Keratinocyte (primary cell): Measurements from ENCODE around the gene TRABD2B. TPM values are rescaled to one million over a fixed set of nuclear protein-coding genes. Genes with fewer than 3 reads are reported as not detected.

Experiments
- DNase-seq: peaks from one replicate; pipeline ENCODE4 v3.0.0-alpha.2; 2011; ENCODE audit warnings: low read depth, missing footprints, low spot score
- FAIRE-seq: peaks from 2 replicates; lab custom pipeline; 2011; peaks lifted over from hg19 to GRCh38; lab: Jason Lieb, UNC
- H2AFZ ChIP-seq: 2 replicates; pipeline ENCODE4 v1.6.0; 2012; ENCODE audit warnings: low read length, control low read depth, inconsistent platforms; ENCODE audit not compliant: control insufficient read depth
- H3K27ac ChIP-seq: 2 replicates; pipeline ENCODE4 v1.5.1; 2011; ENCODE audit warnings: low read length; ENCODE audit not compliant: control insufficient read depth, insufficient read depth
- H3K27me3 ChIP-seq: 3 replicates; pipeline ENCODE4 v1.6.0; 2011; ENCODE audit warnings: low read length; ENCODE audit not compliant: control insufficient read depth, insufficient read depth; ENCODE audit errors: extremely low read depth
- H3K36me3 ChIP-seq, 2 experiments: 2 replicates in 1 of 2; 3 replicates in 1 of 2; pipeline ENCODE4 v1.5.1; 2011; ENCODE audit warnings: low read length in 2 of 2, mild to moderate bottlenecking in 1 of 2; ENCODE audit not compliant: control insufficient read depth in 2 of 2, insufficient read depth in 2 of 2; ENCODE audit errors: extremely low read depth in 1 of 2
- H3K4me1 ChIP-seq: 3 replicates; pipeline ENCODE4 v1.5.1; 2011; ENCODE audit warnings: low read length; ENCODE audit not compliant: control insufficient read depth, insufficient read depth; ENCODE audit errors: extremely low read depth
- H3K4me2 ChIP-seq: 3 replicates; pipeline ENCODE4 v1.6.0; 2011; ENCODE audit warnings: low read depth, low read length; ENCODE audit not compliant: control insufficient read depth, insufficient read depth; ENCODE audit errors: extremely low read depth
- H3K4me3 ChIP-seq, 3 experiments: fragments of 200-600 bp in 1 of 3; sonication (generic) in 1 of 3; 2 replicates in 2 of 3; 3 replicates in 1 of 3; pipeline ENCODE4 v1.5.1; 2011 to 2016; ENCODE audit warnings: low read length in 3 of 3, mild to moderate bottlenecking in 3 of 3, control low read depth in 2 of 3, inconsistent platforms in 1 of 3, low read depth in 1 of 3, mixed read lengths in 1 of 3, mixed run types in 1 of 3, moderate library complexity in 1 of 3; ENCODE audit not compliant: control insufficient read depth in 2 of 3, insufficient read depth in 2 of 3; ENCODE audit errors: extremely low read depth in 1 of 3
- H3K79me2 ChIP-seq: 2 replicates; pipeline ENCODE4 v1.6.0; 2012; ENCODE audit warnings: low read length; ENCODE audit not compliant: control insufficient read depth, insufficient read depth
- H3K9ac ChIP-seq: 3 replicates; pipeline ENCODE4 v1.6.0; 2011; ENCODE audit warnings: low read length; ENCODE audit not compliant: control insufficient read depth, insufficient read depth; ENCODE audit errors: extremely low read depth
- H3K9me1 ChIP-seq: 3 replicates; pipeline ENCODE4 v1.6.0; 2011; ENCODE audit warnings: low read length; ENCODE audit not compliant: control insufficient read depth, insufficient read depth; ENCODE audit errors: extremely low read depth
- H3K9me3 ChIP-seq: 2 replicates; pipeline ENCODE4 v1.5.1; 2012; ENCODE audit warnings: low read depth, low read length; ENCODE audit not compliant: control insufficient read depth
- H4K20me1 ChIP-seq: 3 replicates; pipeline ENCODE4 v1.6.0; 2011; ENCODE audit warnings: low read length; ENCODE audit not compliant: control insufficient read depth, insufficient read depth; ENCODE audit errors: extremely low read depth
- EZH2 ChIP-seq: IDR thresholded peaks from one replicate; pipeline ENCODE4 v1.6.1; 2012; ENCODE audit warnings: inconsistent platforms, mild to moderate bottlenecking, low read length, moderate library complexity
- dilution Hi-C: fragments of 300-500 bp; cut with MboI; formaldehyde crosslinking; loops from one replicate; pipeline ENCODE4 v1.7.0; 2020; ENCODE audit warnings: low sequenced_read_pairs; ENCODE audit not compliant: extremely low pct_ligation_motif_present
- polyA plus RNA-seq, 5 experiments: library from polyadenylated mRNA; depleted of rRNA in 3 of 5; stranded (reverse) in 3 of 5; stranded (forward) in 1 of 5; unstranded in 1 of 5; fragments of >200 nt; gene quantifications; 1 replicate in 1 of 5; 2 replicates in 3 of 5; 3 replicates in 1 of 5; pipeline versions ENCODE4 v1.2.1 to v1.2.3, GENCODE V29; 2011 to 2012; ENCODE audit warnings: missing spikeins in 2 of 5, low read depth in 1 of 5, low replicate concordance in 1 of 5
- TF ChIP-seq, protein P1 (sequence below), 3 experiments: IDR thresholded peaks in 1 of 3; conservative IDR thresholded peaks in 1 of 3; optimal IDR thresholded peaks in 1 of 3; 2 replicates in 2 of 3; 3 replicates in 1 of 3; pipeline versions ENCODE3 to v1.5.1; 2011; ENCODE audit warnings: low read length in 3 of 3, mild to moderate bottlenecking in 3 of 3, moderate library complexity in 2 of 3, control low read depth in 1 of 3, inconsistent platforms in 1 of 3; ENCODE audit not compliant: insufficient read depth in 2 of 3; ENCODE audit errors: extremely low read depth in 1 of 3

TRABD2B gene
- polyA plus RNA-seq, 1 donor (not counting 4 experiments of a cell fraction or from before 2014, with no cell fraction given) = 0.13 TPM

DNA sequence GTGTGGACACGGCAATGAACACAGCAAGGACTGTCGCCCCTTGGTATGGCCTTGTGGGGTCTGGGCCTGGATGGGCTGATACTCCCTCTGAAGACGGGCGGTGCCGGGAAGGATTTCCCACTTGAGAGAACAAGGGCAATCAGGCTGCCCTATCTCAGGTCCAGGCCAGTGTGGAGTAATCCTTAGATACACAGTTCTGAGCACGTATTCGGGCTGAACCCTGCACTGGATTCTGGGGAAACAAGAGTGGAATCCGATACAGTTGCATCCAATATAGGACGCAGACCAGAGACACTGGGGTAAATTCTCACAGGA is 177.7 kb downstream of the TRABD2B start:
- TF ChIP-seq, protein P1, sequence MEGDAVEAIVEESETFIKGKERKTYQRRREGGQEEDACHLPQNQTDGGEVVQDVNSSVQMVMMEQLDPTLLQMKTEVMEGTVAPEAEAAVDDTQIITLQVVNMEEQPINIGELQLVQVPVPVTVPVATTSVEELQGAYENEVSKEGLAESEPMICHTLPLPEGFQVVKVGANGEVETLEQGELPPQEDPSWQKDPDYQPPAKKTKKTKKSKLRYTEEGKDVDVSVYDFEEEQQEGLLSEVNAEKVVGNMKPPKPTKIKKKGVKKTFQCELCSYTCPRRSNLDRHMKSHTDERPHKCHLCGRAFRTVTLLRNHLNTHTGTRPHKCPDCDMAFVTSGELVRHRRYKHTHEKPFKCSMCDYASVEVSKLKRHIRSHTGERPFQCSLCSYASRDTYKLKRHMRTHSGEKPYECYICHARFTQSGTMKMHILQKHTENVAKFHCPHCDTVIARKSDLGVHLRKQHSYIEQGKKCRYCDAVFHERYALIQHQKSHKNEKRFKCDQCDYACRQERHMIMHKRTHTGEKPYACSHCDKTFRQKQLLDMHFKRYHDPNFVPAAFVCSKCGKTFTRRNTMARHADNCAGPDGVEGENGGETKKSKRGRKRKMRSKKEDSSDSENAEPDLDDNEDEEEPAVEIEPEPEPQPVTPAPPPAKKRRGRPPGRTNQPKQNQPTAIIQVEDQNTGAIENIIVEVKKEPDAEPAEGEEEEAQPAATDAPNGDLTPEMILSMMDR (optimal IDR thresholded peaks at IDR 0.05 in 1 of 3, IDR thresholded peaks at IDR 0.05 in 1 of 3, conservative IDR thresholded peaks at IDR 0.05 in 1 of 3; ENCODE audit: extremely low read depth in 1 of 3, insufficient read depth in 2 of 3, low read length in 3 of 3) = no peak
- TF ChIP-seq EZH2 = no peak
- dilution Hi-C loops = no loop called here
- FAIRE-seq (no peak), DNase-seq (no peak)
- no peaks in the 10 kb centered on the region for H4K20me1 ChIP-seq
- H3K4me1 ChIP-seq = peaks cover 14% of the 10 kb centered on the region
- H3K9me3 ChIP-seq = no peaks in the 10 kb centered on the region
- H3K36me3 ChIP-seq = no peaks in the 10 kb centered on the region
- peaks cover 1% of the 10 kb centered on the region for H3K27me3 ChIP-seq
- H3K27ac ChIP-seq = no peak overlapping the region
- no peak overlapping the region for H3K4me3 ChIP-seq
- H3K9ac ChIP-seq = no peak overlapping the region
- H3K9me1 ChIP-seq = no peaks in the 10 kb centered on the region
- no peak overlapping the region for H2AFZ ChIP-seq
- no peaks in the 10 kb centered on the region for H3K79me2 ChIP-seq
- no peak overlapping the region for H3K4me2 ChIP-seq

DNA sequence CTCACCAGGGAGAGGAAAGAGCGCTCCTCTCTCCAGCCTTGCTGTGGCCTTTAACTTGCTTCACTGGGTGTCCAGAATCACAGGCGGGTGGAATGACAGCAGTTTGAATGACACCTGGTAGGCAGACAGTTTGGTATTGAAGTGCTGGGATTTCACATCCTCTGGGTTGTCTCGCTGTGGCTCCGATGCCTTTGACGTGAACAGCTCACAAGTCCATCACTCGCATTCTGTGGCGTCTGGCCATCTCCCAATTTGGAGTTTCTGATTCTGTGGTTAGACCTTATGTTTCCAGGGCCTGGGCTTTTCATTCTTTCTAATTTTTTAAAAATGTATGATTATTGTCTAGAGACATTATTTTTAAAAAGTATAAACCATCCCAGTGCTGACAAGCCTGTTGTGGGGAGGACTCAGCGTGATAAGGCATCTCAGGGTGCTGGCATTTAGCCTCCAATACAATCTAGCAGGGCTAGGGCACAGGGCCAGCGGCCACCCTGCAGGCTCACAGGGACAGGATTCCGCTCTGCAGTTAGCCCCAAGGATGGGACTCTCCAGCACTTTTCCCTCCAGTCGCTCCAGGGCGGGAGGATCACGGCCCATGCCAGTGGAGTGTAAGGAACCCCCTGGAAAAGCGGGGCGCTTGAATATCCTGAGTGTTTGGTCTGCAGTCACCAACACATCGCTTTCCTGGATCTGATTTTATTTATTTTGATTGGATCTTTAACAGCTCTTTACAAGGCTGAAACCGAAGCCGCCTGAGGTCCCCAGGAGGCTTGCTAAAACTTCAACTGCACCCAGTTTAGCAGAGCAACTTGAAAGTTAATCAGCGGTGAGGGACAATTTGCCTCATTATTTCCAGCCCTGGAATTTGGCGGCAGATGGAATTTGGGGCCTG is 178.3 kb downstream of the TRABD2B start:
- no peaks in the 10 kb centered on the region for H4K20me1 ChIP-seq
- no peak overlapping the region for H3K27ac ChIP-seq
- dilution Hi-C loops = no loop called here
- TF ChIP-seq, protein P1 (optimal IDR thresholded peaks at IDR 0.05 in 1 of 3, IDR thresholded peaks at IDR 0.05 in 1 of 3, conservative IDR thresholded peaks at IDR 0.05 in 1 of 3; ENCODE audit: extremely low read depth in 1 of 3, insufficient read depth in 2 of 3, low read length in 3 of 3) = no peak
- TF ChIP-seq EZH2 = no peak
- H3K9me1 ChIP-seq = no peaks in the 10 kb centered on the region
- H3K4me2 ChIP-seq = no peak overlapping the region
- peaks cover 5% of the 10 kb centered on the region for H3K27me3 ChIP-seq
- no peak overlapping the region for H2AFZ ChIP-seq
- no peak overlapping the region for H3K4me3 ChIP-seq
- H3K79me2 ChIP-seq = no peaks in the 10 kb centered on the region
- H3K36me3 ChIP-seq = no peaks in the 10 kb centered on the region
- FAIRE-seq = no peak
- no peak overlapping the region for H3K9ac ChIP-seq
- H3K4me1 ChIP-seq = peaks cover 14% of the 10 kb centered on the region
- H3K9me3 ChIP-seq = no peaks in the 10 kb centered on the region
- no peak for DNase-seq
